Body of pancreas (tissue), 4 donors: ENCODE data around the gene AGBL3.

Source experiments
- CTCF ChIP-seq, 7 experiments: fragments of 450-650 bp in 4 of 7; fragments of 200-600 bp in 3 of 7; sonication (generic) in 3 of 7; IDR thresholded peaks; one replicate each; pipeline ENCODE4 v1.5.1; 2016 to 2019; ENCODE audit warnings: antibody characterized with exemption in 7 of 7
- POLR2A ChIP-seq, 3 donors: fragments of 450-650 bp; IDR thresholded peaks; one replicate each; pipeline ENCODE4 v1.6.1; 2016; ENCODE audit warnings: antibody characterized with exemption in 3 of 3, mild to moderate bottlenecking in 2 of 3

GRCh38 chr7:135181261-135181928 lies 195.1 kb downstream of the AGBL3 start:
- TF ChIP-seq POLR2A (IDR thresholded peaks at IDR 0.05): no peak
- TF ChIP-seq CTCF (IDR thresholded peaks at IDR 0.05): no peak
